Measurements from ENCODE around the gene KIF24.

DNA sequence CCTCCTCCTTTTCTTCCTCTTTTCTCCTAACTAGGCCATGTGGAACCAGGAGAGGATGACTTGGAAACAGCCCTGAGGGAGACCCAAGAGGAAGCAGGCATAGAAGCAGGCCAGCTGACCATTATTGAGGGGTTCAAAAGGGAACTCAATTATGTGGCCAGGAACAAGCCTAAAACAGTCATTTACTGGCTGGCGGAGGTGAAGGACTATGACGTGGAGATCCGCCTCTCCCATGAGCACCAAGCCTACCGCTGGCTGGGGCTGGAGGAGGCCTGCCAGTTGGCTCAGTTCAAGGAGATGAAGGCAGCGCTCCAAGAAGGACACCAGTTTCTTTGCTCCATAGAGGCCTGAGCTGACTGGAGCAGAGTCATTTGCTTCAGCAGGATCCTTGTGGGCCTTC lies 14.0 kb upstream of the KIF24 start:
- TF ChIP-seq POLR2AphosphoS5 (IDR thresholded peaks at IDR 0.05; ENCODE audit: low read depth, low read length) (no peak), SIN3A (IDR thresholded peaks at IDR 0.05; ENCODE audit: borderline replicate concordance, insufficient read depth, low read length) (no peak), TAF1 (IDR thresholded peaks at IDR 0.05; ENCODE audit: borderline replicate concordance, insufficient read depth, low read length) (no peak)
- TF ChIP-seq, protein P1, sequence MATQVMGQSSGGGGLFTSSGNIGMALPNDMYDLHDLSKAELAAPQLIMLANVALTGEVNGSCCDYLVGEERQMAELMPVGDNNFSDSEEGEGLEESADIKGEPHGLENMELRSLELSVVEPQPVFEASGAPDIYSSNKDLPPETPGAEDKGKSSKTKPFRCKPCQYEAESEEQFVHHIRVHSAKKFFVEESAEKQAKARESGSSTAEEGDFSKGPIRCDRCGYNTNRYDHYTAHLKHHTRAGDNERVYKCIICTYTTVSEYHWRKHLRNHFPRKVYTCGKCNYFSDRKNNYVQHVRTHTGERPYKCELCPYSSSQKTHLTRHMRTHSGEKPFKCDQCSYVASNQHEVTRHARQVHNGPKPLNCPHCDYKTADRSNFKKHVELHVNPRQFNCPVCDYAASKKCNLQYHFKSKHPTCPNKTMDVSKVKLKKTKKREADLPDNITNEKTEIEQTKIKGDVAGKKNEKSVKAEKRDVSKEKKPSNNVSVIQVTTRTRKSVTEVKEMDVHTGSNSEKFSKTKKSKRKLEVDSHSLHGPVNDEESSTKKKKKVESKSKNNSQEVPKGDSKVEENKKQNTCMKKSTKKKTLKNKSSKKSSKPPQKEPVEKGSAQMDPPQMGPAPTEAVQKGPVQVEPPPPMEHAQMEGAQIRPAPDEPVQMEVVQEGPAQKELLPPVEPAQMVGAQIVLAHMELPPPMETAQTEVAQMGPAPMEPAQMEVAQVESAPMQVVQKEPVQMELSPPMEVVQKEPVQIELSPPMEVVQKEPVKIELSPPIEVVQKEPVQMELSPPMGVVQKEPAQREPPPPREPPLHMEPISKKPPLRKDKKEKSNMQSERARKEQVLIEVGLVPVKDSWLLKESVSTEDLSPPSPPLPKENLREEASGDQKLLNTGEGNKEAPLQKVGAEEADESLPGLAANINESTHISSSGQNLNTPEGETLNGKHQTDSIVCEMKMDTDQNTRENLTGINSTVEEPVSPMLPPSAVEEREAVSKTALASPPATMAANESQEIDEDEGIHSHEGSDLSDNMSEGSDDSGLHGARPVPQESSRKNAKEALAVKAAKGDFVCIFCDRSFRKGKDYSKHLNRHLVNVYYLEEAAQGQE (IDR thresholded peaks at IDR 0.05; ENCODE audit: insufficient read depth in 1 of 2, low read depth in 2 of 2, low read length in 2 of 2), result no peak

Data from PFSK-1 (cell line).